ENCODE data around the gene PSMB8.
A peak's percentile ranks its signal among the peaks of the same experiment; 100 is the strongest.

PSMB8 gene

GRCh38 chr6:32868257-32868788, 24.5 kb upstream of the PSMB8 start:
- Histone ChIP-seq H3K4me1 (ENCODE audit: insufficient read depth, low read length) (no peaks in the 10 kb centered on the region), H3K9me3 (ENCODE audit: low read length) (no peaks in the 10 kb centered on the region), H2AFZ (ENCODE audit: low read depth, low read length) (no peak overlapping the region), H3K27me3 (ENCODE audit: insufficient read depth, low read length) (peaks cover 25% of the 10 kb centered on the region), H3K4me3 (ENCODE audit: low read length) (no peak overlapping the region), H3K36me3 (ENCODE audit: insufficient read depth, low read length) (no peaks in the 10 kb centered on the region)

DNA sequence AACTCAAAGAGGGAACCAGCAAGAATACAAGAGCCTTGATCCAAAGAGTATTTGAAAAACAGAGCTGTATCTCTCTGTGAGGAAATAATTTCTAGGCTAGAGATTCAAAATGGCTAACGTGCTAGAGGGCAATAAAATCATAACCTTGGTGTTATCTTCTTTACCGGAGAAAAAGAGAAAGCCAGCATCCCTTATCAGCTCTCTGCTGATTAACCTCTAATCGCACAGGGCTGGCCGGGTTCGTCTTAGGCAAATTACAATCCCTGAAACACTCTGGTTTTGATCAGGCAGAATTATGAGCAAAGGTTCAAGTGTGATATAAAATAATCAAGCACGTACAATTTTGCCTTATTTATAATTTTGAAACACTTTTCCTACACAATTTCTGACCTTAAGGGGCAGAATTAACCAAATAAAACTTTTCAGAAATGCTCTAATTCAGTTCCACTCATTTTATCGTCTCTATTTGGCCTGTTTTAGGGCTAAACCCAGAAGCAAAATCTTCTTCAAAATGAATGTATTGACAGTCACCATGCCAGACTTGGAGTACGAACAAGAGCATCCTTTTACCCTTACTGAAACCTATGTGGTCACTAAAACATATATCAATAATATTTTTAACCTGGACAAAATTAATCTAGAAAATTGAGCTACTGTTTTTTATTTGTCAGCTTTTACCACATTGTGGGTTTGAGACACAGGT, 23.9 kb upstream of the PSMB8 start:
- Histone ChIP-seq H3K27me3 (ENCODE audit: insufficient read depth, low read length) (peaks cover 25% of the 10 kb centered on the region), H3K4me1 (ENCODE audit: insufficient read depth, low read length) (no peaks in the 10 kb centered on the region), H3K4me3 (ENCODE audit: low read length) (no peak overlapping the region), H2AFZ (ENCODE audit: low read depth, low read length) (no peak overlapping the region), H3K36me3 (ENCODE audit: insufficient read depth, low read length) (no peaks in the 10 kb centered on the region), H3K9me3 (ENCODE audit: low read length) (no peaks in the 10 kb centered on the region)

GRCh38 chr6:32867022-32867477, 23.2 kb upstream of the PSMB8 start:
- Histone ChIP-seq H3K27me3 (ENCODE audit: insufficient read depth, low read length) (peaks cover 25% of the 10 kb centered on the region), H3K4me1 (ENCODE audit: insufficient read depth, low read length) (no peaks in the 10 kb centered on the region), H3K9me3 (ENCODE audit: low read length) (no peaks in the 10 kb centered on the region), H3K4me3 (ENCODE audit: low read length) (no peak overlapping the region), H3K36me3 (ENCODE audit: insufficient read depth, low read length) (no peaks in the 10 kb centered on the region), H2AFZ (ENCODE audit: low read depth, low read length) (no peak overlapping the region)

DNA sequence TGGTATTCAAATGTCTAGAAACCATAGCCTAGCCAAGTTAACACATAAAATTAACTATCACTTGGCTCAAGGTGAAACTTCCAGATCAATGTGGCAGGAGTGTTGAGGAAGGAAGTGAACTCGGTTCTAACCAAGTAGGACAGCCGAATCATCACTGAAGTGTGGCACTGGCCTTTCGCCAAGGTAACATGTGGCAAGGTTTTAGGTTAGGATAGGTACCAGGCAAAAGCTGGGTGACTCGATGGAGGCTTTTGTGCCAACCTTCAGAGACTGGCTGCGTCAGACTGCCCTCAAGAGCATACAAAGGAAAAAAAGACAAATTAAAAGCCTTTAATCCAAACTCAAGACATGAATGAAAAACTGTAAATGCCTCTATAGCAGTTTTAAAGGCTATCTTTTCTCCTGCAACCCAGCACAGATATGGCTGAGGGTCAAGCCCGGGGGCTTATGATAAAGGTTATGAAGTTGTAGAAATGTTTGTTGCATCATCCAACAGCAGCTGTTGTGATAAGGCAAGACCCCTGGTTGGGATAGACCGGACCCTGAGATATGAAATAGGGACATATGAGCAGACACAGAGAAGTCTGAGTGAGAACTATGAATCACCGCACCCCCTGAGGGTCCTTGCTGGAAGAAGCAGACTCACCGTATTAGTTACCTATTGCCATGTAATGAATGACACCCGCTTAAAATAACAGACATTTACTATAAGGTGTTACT, 22.0 kb upstream of the PSMB8 start:
- H3K4me3 ChIP-seq (ENCODE audit: low read length): no peak overlapping the region
- H3K36me3 ChIP-seq (ENCODE audit: insufficient read depth, low read length): no peaks in the 10 kb centered on the region
- peaks cover 25% of the 10 kb centered on the region for H3K27me3 ChIP-seq (ENCODE audit: insufficient read depth, low read length)
- H3K4me1 ChIP-seq (ENCODE audit: insufficient read depth, low read length): no peaks in the 10 kb centered on the region
- H2AFZ ChIP-seq (ENCODE audit: low read depth, low read length): no peak overlapping the region
- H3K9me3 ChIP-seq (ENCODE audit: low read length): no peaks in the 10 kb centered on the region

- Histone ChIP-seq H3K4me3 (ENCODE audit: low read length) (no peak overlapping the region), H3K27me3 (ENCODE audit: insufficient read depth, low read length) (peaks cover 41% of the 10 kb centered on the region), H3K4me1 (ENCODE audit: insufficient read depth, low read length) (no peaks in the 10 kb centered on the region), H2AFZ (ENCODE audit: low read depth, low read length) (no peak overlapping the region), H3K9me3 (ENCODE audit: low read length) (no peaks in the 10 kb centered on the region), H3K36me3 (ENCODE audit: insufficient read depth, low read length) (no peaks in the 10 kb centered on the region)
Observed at GRCh38 chr6:32862725-32863124, 18.9 kb upstream of the PSMB8 start.

GRCh38 chr6:32860674-32861073, 16.8 kb upstream of the PSMB8 start:
- H3K9me3 ChIP-seq (ENCODE audit: low read length): no peaks in the 10 kb centered on the region
- no peaks in the 10 kb centered on the region for H3K4me1 ChIP-seq (ENCODE audit: insufficient read depth, low read length)
- no peaks in the 10 kb centered on the region for H3K36me3 ChIP-seq (ENCODE audit: insufficient read depth, low read length)
- H3K27me3 ChIP-seq (ENCODE audit: insufficient read depth, low read length): peaks cover 41% of the 10 kb centered on the region
- H3K4me3 ChIP-seq (ENCODE audit: low read length): no peak overlapping the region
- H2AFZ ChIP-seq (ENCODE audit: low read depth, low read length): no peak overlapping the region

- Histone ChIP-seq H3K27me3 (ENCODE audit: insufficient read depth, low read length) (peaks cover 52% of the 10 kb centered on the region), H3K9me3 (ENCODE audit: low read length) (no peaks in the 10 kb centered on the region), H3K36me3 (ENCODE audit: insufficient read depth, low read length) (no peaks in the 10 kb centered on the region), H2AFZ (ENCODE audit: low read depth, low read length) (no peak overlapping the region), H3K4me1 (ENCODE audit: insufficient read depth, low read length) (peaks cover 7% of the 10 kb centered on the region), H3K4me3 (ENCODE audit: low read length) (no peak overlapping the region)
Observed at GRCh38 chr6:32858194-32858593, 14.3 kb upstream of the PSMB8 start.

DNA sequence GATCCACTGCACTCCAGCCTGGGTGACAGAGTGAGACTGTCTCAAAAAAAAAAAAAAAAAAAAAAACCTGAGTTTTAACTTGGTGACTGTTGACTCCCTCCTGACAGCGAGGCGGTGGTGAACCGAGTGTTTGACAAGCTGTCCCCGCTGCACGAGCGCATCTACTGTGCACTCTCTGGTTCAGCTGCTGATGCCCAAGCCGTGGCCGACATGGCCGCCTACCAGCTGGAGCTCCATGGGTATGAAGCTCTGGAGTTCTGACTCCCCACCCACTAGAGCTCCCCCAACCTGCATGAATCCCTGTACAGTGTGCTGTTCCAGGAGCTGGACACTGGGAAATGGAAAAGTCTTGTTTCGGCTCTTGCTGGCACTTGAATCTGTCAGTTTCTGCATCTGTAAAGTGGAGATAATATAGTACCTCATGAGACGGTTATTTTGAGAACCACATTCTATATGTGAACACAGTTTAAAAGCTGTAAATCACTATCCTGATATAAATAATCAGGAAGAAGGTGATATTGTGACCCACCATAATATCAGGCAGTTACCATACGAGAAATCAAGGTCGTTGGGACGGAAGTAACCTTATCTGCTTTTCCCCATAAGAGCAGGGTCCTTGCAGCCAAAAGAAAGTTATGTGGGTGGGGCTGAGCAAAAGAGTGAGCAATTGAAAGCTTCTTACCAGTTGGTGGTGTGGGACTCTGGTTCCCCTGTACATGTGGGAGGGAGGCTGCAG, 13.5 kb upstream of the PSMB8 start:
- Histone ChIP-seq H2AFZ (ENCODE audit: low read depth, low read length) (no peak overlapping the region), H3K27me3 (ENCODE audit: insufficient read depth, low read length) (peaks cover 61% of the 10 kb centered on the region), H3K36me3 (ENCODE audit: insufficient read depth, low read length) (no peaks in the 10 kb centered on the region), H3K4me3 (ENCODE audit: low read length) (no peak overlapping the region), H3K4me1 (ENCODE audit: insufficient read depth, low read length) (peaks cover 15% of the 10 kb centered on the region), H3K9me3 (ENCODE audit: low read length) (no peaks in the 10 kb centered on the region)

GRCh38 chr6:32855467-32856174, 11.8 kb upstream of the PSMB8 start:
- Histone ChIP-seq H3K36me3 (ENCODE audit: insufficient read depth, low read length) (no peaks in the 10 kb centered on the region), H3K4me3 (ENCODE audit: low read length) (no peak overlapping the region), H2AFZ (ENCODE audit: low read depth, low read length) (no peak overlapping the region), H3K4me1 (ENCODE audit: insufficient read depth, low read length) (peaks cover 17% of the 10 kb centered on the region), H3K9me3 (ENCODE audit: low read length) (no peaks in the 10 kb centered on the region), H3K27me3 (ENCODE audit: insufficient read depth, low read length) (peaks cover 78% of the 10 kb centered on the region)

DNA sequence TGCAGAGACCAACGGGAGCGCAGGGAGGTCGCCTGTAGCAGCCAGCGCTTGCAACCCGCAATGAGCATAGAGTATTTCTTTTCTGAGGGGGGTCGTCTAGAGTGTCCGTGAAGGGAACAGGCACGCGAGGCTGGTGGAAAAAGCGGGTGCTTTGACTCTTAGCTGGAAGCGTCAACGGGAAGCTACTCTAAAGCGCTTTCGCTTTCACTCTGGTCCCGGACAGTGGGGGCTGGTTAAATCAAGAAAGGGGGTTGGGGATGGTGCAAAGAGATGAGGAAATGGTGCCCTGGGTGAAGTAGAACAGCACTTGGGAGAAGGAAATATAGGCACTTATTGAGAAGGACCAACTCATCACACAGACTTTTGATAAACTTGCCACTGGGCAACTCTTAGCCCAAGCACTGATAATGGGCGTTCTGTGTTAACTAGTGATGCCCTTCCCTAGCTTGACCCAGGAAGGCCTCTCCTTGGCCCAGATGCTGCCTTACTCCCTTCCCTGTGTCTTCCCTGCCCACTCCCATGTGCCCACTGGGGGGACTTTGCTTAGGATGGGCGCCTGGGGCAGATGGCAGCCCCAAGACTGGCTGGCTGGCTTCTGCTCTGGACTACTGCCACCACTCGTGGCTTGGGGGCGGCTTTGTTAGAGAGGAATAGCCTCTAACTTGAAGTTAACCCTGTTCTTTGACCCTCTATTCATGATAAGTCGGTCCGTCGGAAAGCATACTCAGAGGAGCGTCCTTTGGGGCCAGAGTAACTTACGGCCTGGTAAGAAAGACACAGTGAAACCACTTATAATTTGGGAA, 10.7 kb upstream of the PSMB8 start:
- peaks cover 17% of the 10 kb centered on the region for H3K4me1 ChIP-seq (ENCODE audit: insufficient read depth, low read length)
- peaks cover 85% of the 10 kb centered on the region for H3K27me3 ChIP-seq (ENCODE audit: insufficient read depth, low read length)
- H3K4me3 ChIP-seq (ENCODE audit: low read length): peak overlapping the region; percentile 52
- H3K9me3 ChIP-seq (ENCODE audit: low read length): no peaks in the 10 kb centered on the region
- peak overlapping the region; percentile 87 for H2AFZ ChIP-seq (ENCODE audit: low read depth, low read length)
- H3K36me3 ChIP-seq (ENCODE audit: insufficient read depth, low read length): no peaks in the 10 kb centered on the region

DNA sequence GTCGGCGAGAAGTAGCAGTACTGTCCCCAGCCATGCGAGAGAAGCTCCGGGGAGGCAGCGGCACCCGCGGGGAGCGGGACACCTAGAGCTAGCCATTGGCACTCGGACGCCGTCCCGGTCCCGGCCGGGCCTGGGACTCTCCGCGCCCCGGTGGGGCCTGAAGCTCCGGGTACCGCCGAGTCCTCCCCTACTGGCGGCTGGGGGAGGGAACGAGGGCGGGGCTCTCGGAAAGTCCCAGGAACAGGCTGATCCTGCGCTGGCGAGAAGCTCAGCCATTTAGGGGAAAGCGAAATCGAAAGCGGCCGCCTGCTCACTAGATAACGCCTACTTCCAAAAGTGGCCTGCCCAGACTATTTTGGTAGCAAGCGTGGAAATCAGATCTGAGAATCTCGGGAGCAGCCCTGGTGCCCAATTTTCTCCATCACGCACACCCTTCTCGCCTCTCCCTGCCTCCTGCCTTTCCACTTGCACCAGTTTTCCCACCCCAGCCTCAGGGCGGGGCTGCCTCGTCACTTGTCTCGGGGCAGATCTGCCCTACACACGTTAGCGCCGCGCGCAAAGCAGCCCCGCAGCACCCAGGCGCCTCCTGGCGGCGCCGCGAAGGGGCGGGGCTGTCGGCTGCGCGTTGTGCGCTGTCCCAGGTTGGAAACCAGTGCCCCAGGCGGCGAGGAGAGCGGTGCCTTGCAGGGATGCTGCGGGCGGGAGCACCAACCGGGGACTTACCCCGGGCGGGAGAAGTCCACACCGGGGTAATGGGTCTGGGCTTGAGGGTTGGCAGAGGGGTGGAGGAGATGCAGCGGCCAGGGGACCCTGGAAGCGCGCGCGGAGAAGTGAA, 9.9 kb upstream of the PSMB8 start, which contains the start of the genes PSMB9 and TAP1:
Gene PSMB9, plus strand, starts transcription at position 652 of the 835 bp plus-strand sequence. Its CDS starts 38 bp downstream, at position 690.
Gene TAP1, minus strand, starts transcription at position 164 of the 835 bp plus-strand sequence. Its CDS starts 68 bp downstream, at position 96.
- H3K4me3 ChIP-seq (ENCODE audit: low read length): peak within 1 kb of the TSS; percentile 52
- H3K4me1 ChIP-seq (ENCODE audit: insufficient read depth, low read length): peaks cover 17% of the 10 kb centered on the region
- peak within 1 kb of the TSS; percentile 87 for H2AFZ ChIP-seq (ENCODE audit: low read depth, low read length)
- peaks cover 83% of the 10 kb centered on the region for H3K27me3 ChIP-seq (ENCODE audit: insufficient read depth, low read length)
- H3K36me3 ChIP-seq (ENCODE audit: insufficient read depth, low read length): no peaks in the 10 kb centered on the region
- H3K9me3 ChIP-seq (ENCODE audit: low read length): no peaks in the 10 kb centered on the region

All from neuron (in vitro differentiated cells).